NB4 (cell line): ENCODE measurements around the gene HERC3.

Experiments used
- DNase-seq: peaks from one replicate; pipeline ENCODE4 v3.0.0; 2010; ENCODE audit warnings: low read depth
- H3K4me3 ChIP-seq: one replicate; pipeline ENCODE4 v1.5.1; 2011; ENCODE audit warnings: mild to moderate bottlenecking, low read depth, low read length, moderate library complexity
- MYC ChIP-seq: IDR thresholded peaks from 2 replicates; pipeline ENCODE4 v1.6.1; 2011; ENCODE audit warnings: low read depth, low read length
- POLR2A ChIP-seq: IDR thresholded peaks from 2 replicates; pipeline ENCODE4 v1.6.1; 2011; ENCODE audit warnings: mild to moderate bottlenecking; ENCODE audit not compliant: insufficient read length; ENCODE audit errors: extremely low read depth
- TF ChIP-seq, protein P1 (sequence below): IDR thresholded peaks from 2 replicates; pipeline ENCODE4 v1.6.1; 2011; ENCODE audit warnings: low read depth, low read length
- TF ChIP-seq, protein P2 (sequence below): IDR thresholded peaks from one replicate; pipeline ENCODE4 v1.5.1; 2012; ENCODE audit warnings: low read depth, low read length

Gene HERC3

DNA sequence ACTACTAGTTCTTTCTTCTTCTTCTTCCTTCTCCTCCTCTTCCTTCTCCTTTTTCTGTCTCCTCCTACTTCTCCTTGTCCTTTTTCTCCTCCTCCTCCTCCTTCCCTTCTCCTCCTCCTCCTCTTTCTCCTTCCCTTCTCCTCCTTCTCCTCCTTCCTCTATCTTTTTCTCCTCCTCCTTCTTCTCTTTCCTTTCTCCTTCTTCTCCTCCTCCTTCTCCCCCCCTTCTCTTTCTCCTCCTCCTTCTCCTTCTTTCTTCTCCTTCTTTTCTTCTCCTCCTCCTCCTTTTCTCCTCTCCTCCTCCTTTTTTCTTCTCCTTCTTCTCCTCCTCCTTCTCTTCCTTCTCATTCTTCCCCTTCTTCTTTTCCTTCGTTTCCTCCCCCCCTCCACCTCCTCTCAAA, 127.1 kb downstream of the HERC3 start:
- H3K4me3 ChIP-seq = no peak overlapping the region
- TF ChIP-seq POLR2A = no peak
- TF ChIP-seq, protein P1, sequence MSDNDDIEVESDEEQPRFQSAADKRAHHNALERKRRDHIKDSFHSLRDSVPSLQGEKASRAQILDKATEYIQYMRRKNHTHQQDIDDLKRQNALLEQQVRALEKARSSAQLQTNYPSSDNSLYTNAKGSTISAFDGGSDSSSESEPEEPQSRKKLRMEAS = no peak
- no peak for TF ChIP-seq MYC
- TF ChIP-seq, protein P2, sequence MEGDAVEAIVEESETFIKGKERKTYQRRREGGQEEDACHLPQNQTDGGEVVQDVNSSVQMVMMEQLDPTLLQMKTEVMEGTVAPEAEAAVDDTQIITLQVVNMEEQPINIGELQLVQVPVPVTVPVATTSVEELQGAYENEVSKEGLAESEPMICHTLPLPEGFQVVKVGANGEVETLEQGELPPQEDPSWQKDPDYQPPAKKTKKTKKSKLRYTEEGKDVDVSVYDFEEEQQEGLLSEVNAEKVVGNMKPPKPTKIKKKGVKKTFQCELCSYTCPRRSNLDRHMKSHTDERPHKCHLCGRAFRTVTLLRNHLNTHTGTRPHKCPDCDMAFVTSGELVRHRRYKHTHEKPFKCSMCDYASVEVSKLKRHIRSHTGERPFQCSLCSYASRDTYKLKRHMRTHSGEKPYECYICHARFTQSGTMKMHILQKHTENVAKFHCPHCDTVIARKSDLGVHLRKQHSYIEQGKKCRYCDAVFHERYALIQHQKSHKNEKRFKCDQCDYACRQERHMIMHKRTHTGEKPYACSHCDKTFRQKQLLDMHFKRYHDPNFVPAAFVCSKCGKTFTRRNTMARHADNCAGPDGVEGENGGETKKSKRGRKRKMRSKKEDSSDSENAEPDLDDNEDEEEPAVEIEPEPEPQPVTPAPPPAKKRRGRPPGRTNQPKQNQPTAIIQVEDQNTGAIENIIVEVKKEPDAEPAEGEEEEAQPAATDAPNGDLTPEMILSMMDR = no peak
- no peak for DNase-seq

DNA sequence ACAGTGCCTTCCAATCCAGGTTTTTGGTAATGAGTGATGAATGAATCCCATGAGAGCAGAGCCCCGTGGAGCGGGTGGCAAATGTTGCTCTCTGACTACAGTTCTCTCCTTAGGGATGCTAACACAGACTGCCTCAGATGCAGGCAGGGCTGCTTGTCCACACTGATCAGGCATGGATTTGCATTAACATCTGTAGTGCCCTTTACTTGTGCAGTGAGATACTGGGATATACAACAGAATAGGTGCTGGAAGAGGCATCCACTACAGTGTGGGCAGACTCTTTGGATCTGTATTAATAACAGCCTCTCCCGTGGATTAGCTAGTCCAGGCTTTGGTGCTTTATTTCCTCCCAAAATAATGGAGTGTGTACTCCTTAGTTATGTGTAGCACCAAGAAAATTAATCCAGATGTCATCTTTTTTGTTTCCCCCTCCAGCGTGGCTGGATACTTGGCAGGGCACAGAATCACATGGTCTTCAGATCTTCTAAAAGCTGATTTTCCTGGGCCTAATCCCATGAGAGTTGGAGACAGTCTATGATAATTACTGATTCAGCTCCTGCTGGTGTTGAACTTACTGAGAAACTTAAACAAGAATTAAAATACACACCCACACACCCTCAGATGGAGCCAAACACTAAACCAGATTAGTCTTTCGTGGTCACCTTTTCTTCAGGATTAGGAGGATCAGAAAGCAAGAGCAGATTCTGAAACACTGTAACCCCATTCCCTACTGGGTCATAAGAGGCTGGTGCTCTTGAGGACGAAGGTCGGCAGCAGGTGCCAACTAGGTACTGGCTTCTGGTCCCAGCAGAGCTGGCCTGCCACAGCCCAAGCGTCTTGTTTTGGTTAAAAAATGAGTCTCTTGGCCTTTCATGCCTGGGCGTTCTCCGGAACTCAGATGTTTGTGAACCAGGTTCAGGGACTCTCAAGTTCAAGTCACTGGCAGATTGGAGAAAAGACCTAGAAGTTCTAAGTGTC, 128.5 kb downstream of the HERC3 start:
- no peak for TF ChIP-seq POLR2A
- no peak for DNase-seq
- H3K4me3 ChIP-seq = no peak overlapping the region

DNA sequence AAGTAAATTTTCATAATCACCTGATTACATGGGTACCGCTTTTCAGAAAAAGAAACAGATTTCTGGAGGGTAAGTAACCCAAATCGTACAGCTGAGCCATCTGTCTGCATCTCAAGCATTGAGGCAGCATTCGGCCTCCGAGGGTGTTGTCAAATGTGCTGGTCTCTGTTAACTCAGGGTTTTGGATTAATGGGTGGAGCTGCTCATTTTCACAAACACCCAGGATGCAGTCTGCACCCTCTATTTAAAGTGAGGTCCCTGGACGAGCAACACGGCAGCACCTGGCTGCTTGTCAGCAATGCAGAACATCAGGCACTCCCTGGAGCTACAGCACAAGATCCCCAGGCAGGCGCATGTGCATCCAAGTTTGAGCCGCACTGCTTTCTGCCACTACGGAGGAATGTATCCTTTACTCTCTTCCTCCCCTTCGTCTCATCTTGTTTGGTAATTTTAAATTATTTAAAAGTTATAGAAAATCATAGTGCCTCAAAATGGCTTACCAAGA, 130.0 kb downstream of the HERC3 start:
- no peak for DNase-seq
- no peak for TF ChIP-seq MYC
- TF ChIP-seq, protein P1 = no peak
- TF ChIP-seq, protein P2 = no peak
- no peak for TF ChIP-seq POLR2A

DNA sequence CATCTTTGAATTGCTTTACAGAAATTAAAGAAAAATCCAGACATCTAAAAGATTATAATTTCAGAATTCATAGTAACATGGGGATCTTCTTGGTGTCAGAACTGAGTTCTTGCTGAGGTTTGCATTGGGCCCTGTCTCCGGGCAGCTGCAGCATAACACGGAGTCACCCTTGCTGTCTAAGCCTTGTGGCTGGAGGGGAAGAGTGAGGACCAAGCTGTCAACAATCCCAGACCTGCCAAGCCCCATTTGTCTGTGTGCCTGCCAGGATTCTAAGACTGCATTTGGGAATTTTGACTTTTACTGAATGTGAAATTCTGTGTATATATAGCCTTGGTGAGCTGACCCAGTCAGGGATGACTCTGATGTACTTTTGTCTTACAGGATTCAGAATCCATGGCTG, 130.5 kb downstream of the HERC3 start:
- no peak overlapping the region for H3K4me3 ChIP-seq
- no peak for TF ChIP-seq POLR2A
- no peak for TF ChIP-seq MYC
- TF ChIP-seq, protein P2 = no peak
- TF ChIP-seq, protein P1 = no peak
- DNase-seq = no peak

More for the DNA sequence above, 130.0 kb downstream of the HERC3 start:
- no peak overlapping the region for H3K4me3 ChIP-seq

DNA sequence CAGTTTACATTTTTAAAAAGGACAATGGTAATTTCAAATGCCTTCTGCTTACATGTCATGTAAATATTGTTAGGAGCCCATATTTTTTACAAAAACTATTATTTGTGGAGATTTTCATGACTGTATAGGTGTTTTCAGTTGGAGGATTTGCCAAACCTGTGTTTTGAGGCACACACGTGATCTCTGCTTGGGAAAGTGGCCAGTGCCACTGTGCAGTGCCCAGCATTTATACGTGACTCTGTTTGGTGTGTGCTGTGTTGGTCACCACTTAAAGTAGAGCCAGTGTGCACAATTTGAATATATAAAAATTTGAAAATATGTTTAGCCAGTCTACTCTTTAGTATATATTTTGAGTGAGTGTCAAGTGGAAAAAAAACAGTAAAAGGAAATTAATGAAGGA, 132.1 kb downstream of the HERC3 start:
- TF ChIP-seq, protein P1 = no peak
- TF ChIP-seq MYC = no peak
- TF ChIP-seq, protein P2 = no peak
- no peak for TF ChIP-seq POLR2A
- H3K4me3 ChIP-seq = no peak overlapping the region
- DNase-seq = no peak

DNA sequence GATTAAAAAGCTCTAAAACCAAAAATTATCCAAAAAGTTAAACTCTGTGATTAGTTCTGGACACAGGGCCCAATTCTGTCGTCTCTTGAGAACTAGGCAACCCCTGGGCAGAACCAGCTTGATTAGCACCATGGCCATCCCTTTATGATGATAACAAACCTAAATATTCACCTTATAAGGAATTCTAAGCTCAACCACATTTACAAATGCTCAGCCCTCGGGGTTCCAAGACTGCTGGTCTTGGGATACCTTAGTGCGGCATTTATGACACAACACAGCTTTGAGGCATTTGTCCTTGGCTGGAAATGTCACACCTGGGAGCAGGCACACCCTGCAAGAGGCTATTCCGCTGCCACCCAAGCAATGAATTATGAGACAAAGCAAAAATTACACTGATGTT, 132.9 kb downstream of the HERC3 start:
- H3K4me3 ChIP-seq = no peak overlapping the region
- DNase-seq = no peak
- TF ChIP-seq MYC (no peak), POLR2A (no peak)
- TF ChIP-seq, protein P2 = no peak
- TF ChIP-seq, protein P1 = no peak
